ENCODE data around the gene SLC26A3. TPM values are rescaled to one million over a fixed set of nuclear protein-coding genes. Genes with fewer than 3 reads are reported as not detected.

Gene SLC26A3
- total RNA-seq, 1 experiment from 2014 or later, result not detected

DNA sequence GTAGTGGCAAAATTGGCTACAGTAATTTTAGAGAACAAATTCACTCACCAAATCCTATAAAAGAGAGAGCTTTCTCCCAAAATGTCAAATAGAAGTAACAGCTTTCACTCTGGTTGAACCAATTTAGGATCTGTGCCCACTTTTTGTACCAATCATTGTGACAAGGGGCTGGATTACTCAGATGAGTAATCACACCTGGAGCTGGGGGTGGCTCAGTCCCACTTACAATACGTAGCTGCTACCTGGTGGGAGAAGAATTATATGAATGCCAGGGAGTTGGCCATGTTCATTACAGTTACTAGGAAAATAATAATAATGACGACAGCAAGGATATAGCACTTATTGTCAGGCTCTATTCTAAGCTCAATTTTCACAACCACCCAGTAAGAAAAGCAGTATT is 23.4 kb upstream of the SLC26A3 start:
- Histone ChIP-seq H3K18ac (ENCODE audit: insufficient read length, low read depth, low read length) (no peak overlapping the region), H2AK5ac (ENCODE audit: insufficient read length, low read length) (no peak overlapping the region), H4K8ac (replicated peaks; ENCODE audit: insufficient read length, low read depth, low read length) (no peak overlapping the region), H4K91ac (ENCODE audit: insufficient read length, low read depth, low read length) (no peak overlapping the region), H3T11ph (ENCODE audit: low read length) (no peak overlapping the region), H3K4ac (ENCODE audit: low read depth, low read length) (no peak overlapping the region), H3K27me3 (ENCODE audit: insufficient read depth, low read length) (no peaks in the 10 kb centered on the region), H3K56ac (ENCODE audit: insufficient read length, low read depth, low read length) (no peak overlapping the region), H3K23me2 (ENCODE audit: insufficient read length, low read depth, low read length, poor library complexity, severe bottlenecking) (no peaks in the 10 kb centered on the region), H2AFZ (ENCODE audit: low read length) (no peak overlapping the region), H2BK20ac (ENCODE audit: low read depth, low read length, poor library complexity, severe bottlenecking) (no peak overlapping the region), H3K4me2 (ENCODE audit: insufficient read depth, insufficient read length, low read length) (no peak overlapping the region), H3K79me1 (ENCODE audit: insufficient read depth, low read depth, low read length, poor library complexity, severe bottlenecking) (no peaks in the 10 kb centered on the region), H3K23ac (ENCODE audit: insufficient read length, low read depth, low read length) (no peak overlapping the region), H4K20me1 (ENCODE audit: control insufficient read depth, insufficient read depth, insufficient read length) (no peaks in the 10 kb centered on the region), H2BK120ac (ENCODE audit: low read depth, low read length, poor library complexity, severe bottlenecking) (no peak overlapping the region), H2BK5ac (ENCODE audit: insufficient read length, low read length) (no peak overlapping the region), H3K27ac (ENCODE audit: insufficient read length, low read depth, low read length) (no peak overlapping the region), H3K14ac (ENCODE audit: insufficient read depth, low read length) (no peak overlapping the region), H2BK15ac (ENCODE audit: low read depth, low read length) (no peak overlapping the region), H3K4me1 (ENCODE audit: insufficient read depth, low read length) (no peaks in the 10 kb centered on the region), H4K5ac (ENCODE audit: insufficient read length, low read depth, low read length) (no peak overlapping the region), H3K79me2 (ENCODE audit: insufficient read depth, low read length) (no peaks in the 10 kb centered on the region), H3K9ac (ENCODE audit: extremely low read depth, insufficient read length, low read length) (no peak overlapping the region), H3K9me3 (ENCODE audit: control insufficient read depth, low read depth, low read length) (no peaks in the 10 kb centered on the region), H2BK12ac (ENCODE audit: insufficient read length, low read depth, low read length) (no peak overlapping the region)
- no peak for DNase-seq
- no CpG with 5 or more reads among the region's 2 CpGs for WGBS (ENCODE audit: extremely low coverage, insufficient read length, low lambda C conversion rate)
- no peaks in the 10 kb centered on the region; the same call in none of the 2 replicates for H3K27me3 Mint-ChIP-seq (ENCODE audit: low read depth)
- H3K36me3 Mint-ChIP-seq (ENCODE audit: insufficient read depth in 1 of 3, low read depth in 3 of 3), result no peaks in the 10 kb centered on the region
- H3K4me1 Mint-ChIP-seq, result no peaks in the 10 kb centered on the region
- H3K27ac Mint-ChIP-seq, result no peak overlapping the region
- TF ChIP-seq, protein P1, sequence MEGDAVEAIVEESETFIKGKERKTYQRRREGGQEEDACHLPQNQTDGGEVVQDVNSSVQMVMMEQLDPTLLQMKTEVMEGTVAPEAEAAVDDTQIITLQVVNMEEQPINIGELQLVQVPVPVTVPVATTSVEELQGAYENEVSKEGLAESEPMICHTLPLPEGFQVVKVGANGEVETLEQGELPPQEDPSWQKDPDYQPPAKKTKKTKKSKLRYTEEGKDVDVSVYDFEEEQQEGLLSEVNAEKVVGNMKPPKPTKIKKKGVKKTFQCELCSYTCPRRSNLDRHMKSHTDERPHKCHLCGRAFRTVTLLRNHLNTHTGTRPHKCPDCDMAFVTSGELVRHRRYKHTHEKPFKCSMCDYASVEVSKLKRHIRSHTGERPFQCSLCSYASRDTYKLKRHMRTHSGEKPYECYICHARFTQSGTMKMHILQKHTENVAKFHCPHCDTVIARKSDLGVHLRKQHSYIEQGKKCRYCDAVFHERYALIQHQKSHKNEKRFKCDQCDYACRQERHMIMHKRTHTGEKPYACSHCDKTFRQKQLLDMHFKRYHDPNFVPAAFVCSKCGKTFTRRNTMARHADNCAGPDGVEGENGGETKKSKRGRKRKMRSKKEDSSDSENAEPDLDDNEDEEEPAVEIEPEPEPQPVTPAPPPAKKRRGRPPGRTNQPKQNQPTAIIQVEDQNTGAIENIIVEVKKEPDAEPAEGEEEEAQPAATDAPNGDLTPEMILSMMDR (conservative IDR thresholded peaks at IDR 0.05), result no peak
- H3K9me3 Mint-ChIP-seq, result peaks cover 2 to 7% of the 10 kb centered on the region in 2 experiments; a peak in 3 of 5 replicates
- no peak overlapping the region for H3K4me3 Mint-ChIP-seq

Measured in H9 (cell line).